ENCODE data around the gene MTX1.

DNA sequence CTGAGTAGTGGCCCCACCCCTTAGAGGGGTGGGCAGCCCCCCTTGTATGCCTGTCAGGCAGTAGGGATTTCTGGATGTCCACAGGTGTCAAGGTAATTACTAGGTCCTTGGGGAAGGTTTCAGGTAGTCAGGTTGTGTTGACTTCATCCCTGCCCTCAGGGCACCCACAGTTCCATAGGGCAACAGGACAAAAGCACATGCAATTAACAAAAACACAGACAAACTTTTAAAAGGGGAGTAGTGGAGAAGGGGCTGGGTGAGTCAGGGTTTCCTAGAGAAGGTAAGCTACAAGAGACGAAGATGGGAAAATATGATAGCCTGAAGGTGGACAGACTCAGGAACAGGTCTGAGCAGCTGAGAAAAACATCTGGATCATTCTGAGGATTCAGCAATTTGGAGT lies 49.5 kb upstream of the MTX1 start:
- TF ChIP-seq, protein P1, sequence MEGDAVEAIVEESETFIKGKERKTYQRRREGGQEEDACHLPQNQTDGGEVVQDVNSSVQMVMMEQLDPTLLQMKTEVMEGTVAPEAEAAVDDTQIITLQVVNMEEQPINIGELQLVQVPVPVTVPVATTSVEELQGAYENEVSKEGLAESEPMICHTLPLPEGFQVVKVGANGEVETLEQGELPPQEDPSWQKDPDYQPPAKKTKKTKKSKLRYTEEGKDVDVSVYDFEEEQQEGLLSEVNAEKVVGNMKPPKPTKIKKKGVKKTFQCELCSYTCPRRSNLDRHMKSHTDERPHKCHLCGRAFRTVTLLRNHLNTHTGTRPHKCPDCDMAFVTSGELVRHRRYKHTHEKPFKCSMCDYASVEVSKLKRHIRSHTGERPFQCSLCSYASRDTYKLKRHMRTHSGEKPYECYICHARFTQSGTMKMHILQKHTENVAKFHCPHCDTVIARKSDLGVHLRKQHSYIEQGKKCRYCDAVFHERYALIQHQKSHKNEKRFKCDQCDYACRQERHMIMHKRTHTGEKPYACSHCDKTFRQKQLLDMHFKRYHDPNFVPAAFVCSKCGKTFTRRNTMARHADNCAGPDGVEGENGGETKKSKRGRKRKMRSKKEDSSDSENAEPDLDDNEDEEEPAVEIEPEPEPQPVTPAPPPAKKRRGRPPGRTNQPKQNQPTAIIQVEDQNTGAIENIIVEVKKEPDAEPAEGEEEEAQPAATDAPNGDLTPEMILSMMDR (IDR thresholded peaks at IDR 0.05; ENCODE audit: insufficient read depth, low read length) = no peak
- no peak for TF ChIP-seq POLR2AphosphoS5 (IDR thresholded peaks at IDR 0.05; ENCODE audit: low read depth)
- TF ChIP-seq, protein P2, sequence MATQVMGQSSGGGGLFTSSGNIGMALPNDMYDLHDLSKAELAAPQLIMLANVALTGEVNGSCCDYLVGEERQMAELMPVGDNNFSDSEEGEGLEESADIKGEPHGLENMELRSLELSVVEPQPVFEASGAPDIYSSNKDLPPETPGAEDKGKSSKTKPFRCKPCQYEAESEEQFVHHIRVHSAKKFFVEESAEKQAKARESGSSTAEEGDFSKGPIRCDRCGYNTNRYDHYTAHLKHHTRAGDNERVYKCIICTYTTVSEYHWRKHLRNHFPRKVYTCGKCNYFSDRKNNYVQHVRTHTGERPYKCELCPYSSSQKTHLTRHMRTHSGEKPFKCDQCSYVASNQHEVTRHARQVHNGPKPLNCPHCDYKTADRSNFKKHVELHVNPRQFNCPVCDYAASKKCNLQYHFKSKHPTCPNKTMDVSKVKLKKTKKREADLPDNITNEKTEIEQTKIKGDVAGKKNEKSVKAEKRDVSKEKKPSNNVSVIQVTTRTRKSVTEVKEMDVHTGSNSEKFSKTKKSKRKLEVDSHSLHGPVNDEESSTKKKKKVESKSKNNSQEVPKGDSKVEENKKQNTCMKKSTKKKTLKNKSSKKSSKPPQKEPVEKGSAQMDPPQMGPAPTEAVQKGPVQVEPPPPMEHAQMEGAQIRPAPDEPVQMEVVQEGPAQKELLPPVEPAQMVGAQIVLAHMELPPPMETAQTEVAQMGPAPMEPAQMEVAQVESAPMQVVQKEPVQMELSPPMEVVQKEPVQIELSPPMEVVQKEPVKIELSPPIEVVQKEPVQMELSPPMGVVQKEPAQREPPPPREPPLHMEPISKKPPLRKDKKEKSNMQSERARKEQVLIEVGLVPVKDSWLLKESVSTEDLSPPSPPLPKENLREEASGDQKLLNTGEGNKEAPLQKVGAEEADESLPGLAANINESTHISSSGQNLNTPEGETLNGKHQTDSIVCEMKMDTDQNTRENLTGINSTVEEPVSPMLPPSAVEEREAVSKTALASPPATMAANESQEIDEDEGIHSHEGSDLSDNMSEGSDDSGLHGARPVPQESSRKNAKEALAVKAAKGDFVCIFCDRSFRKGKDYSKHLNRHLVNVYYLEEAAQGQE (IDR thresholded peaks at IDR 0.05; ENCODE audit: insufficient replicate concordance, low read depth) = no peak

Data from HL-60 (cell line).